Measurements from ENCODE around the gene HVCN1. TPM values are rescaled to one million over a fixed set of nuclear protein-coding genes. Genes with fewer than 3 reads are reported as not detected.

HVCN1 gene
- total RNA-seq, 1 experiment from 2014 or later = 3.4 TPM

DNA sequence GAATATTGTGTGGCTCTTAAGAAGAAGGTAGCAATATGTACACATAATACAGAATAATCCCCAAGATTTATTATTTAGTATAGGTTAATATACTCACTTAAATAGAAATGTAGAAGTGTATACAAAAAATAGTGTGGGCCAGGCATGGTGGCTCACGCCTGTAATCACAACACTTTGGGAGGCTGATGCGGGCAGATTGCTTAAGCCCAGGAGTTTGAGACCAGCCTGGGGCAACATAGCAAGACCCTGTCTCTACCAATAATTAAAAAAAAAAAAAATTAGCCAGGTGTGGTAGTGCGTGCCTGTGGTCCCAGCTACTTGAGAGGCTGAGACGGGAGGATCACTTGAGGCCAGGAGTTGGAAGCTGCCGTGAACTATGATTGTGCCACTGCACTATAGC is 15.3 kb upstream of the HVCN1 start:
- TF ChIP-seq, protein P1, sequence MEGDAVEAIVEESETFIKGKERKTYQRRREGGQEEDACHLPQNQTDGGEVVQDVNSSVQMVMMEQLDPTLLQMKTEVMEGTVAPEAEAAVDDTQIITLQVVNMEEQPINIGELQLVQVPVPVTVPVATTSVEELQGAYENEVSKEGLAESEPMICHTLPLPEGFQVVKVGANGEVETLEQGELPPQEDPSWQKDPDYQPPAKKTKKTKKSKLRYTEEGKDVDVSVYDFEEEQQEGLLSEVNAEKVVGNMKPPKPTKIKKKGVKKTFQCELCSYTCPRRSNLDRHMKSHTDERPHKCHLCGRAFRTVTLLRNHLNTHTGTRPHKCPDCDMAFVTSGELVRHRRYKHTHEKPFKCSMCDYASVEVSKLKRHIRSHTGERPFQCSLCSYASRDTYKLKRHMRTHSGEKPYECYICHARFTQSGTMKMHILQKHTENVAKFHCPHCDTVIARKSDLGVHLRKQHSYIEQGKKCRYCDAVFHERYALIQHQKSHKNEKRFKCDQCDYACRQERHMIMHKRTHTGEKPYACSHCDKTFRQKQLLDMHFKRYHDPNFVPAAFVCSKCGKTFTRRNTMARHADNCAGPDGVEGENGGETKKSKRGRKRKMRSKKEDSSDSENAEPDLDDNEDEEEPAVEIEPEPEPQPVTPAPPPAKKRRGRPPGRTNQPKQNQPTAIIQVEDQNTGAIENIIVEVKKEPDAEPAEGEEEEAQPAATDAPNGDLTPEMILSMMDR (conservative IDR thresholded peaks at IDR 0.05) = no peak
- TF ChIP-seq EZH2 (IDR thresholded peaks at IDR 0.05; ENCODE audit: low read depth) = no peak
- no peak for DNase-seq
- Histone ChIP-seq H3K4me2 (no peak overlapping the region), H3K9me2 (ENCODE audit: insufficient read depth) (no peaks in the 10 kb centered on the region), H3K36me3 (ENCODE audit: low read depth) (no peaks in the 10 kb centered on the region), H3K4me3 (no peak overlapping the region), H3K79me2 (ENCODE audit: low read depth) (no peaks in the 10 kb centered on the region), H3F3A (ENCODE audit: insufficient read depth, low read depth) (no peaks in the 10 kb centered on the region), H3K4me1 (replicated peaks; ENCODE audit: insufficient read depth) (no peaks in the 10 kb centered on the region), H2AFZ (no peak overlapping the region), H4K20me1 (ENCODE audit: insufficient read depth) (no peaks in the 10 kb centered on the region), H3K9me3 (ENCODE audit: insufficient read depth, low read depth) (no peaks in the 10 kb centered on the region), H3K27me3 (ENCODE audit: insufficient read depth, low read depth) (no peaks in the 10 kb centered on the region), H3K27ac (no peak overlapping the region)
- CTCF ChIA-PET = interaction anchor here (0.5 to 1.3 kb wide), 5 partner anchors 123 to 565 kb away, joined by 3 to 14 read pairs (median 5); no protein-coding TSS in a partner anchor
- intact Hi-C loops (cut with micrococcal nuclease; ENCODE audit: unreplicated experiment) = loop anchor here (5.0 to 10.0 kb wide), 2 partner anchors 121 to 183 kb away; no protein-coding TSS in a partner anchor
- BruUV-seq (replicated peaks) = no TSS peak
- POLR2A ChIA-PET (ENCODE audit: unreplicated experiment) = interaction anchor here (0.6 kb wide), 1 partner anchor 44 kb away, joined by 3 read pairs; no protein-coding TSS in a partner anchor

DNA sequence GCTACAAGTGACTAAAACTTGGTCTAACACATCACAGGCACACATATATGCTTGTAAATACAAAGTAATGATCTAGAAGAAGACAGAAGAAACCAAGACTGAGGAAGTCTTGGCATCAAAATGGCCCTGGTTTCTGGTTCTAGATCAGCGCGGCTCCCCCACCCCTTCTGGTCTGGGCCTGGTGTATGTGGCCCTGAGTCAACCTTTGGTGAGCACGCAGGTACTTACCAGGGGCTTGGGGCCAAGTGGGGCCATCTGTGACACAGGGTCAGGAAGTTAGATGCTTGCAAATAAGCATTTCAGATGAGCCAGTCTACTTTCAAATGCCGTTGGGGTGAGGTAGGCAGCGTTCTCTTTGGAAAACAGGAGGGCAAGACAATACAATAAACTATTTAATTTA is 13.2 kb upstream of the HVCN1 start:
- no peaks in the 10 kb centered on the region for H3K79me2 ChIP-seq (ENCODE audit: low read depth)
- DNase-seq = no peak
- H3K4me2 ChIP-seq = no peak overlapping the region
- BruUV-seq (replicated peaks) = no TSS peak
- ChIA-PET CTCF (interaction anchor here (0.6 kb wide), 1 partner anchor 765 kb away, joined by 17 read pairs; no protein-coding TSS in a partner anchor), POLR2A (ENCODE audit: unreplicated experiment) (no interaction called here)
- H3K4me3 ChIP-seq = no peak overlapping the region
- H3K9me3 ChIP-seq (ENCODE audit: insufficient read depth, low read depth) = no peaks in the 10 kb centered on the region
- intact Hi-C loops (cut with micrococcal nuclease; ENCODE audit: unreplicated experiment) = loop anchor here (5.0 to 10.0 kb wide), 2 partner anchors 123 to 185 kb away; no protein-coding TSS in a partner anchor
- H3K36me3 ChIP-seq (ENCODE audit: low read depth) = no peaks in the 10 kb centered on the region
- H2AFZ ChIP-seq = no peak overlapping the region
- H3K4me1 ChIP-seq (replicated peaks; ENCODE audit: insufficient read depth) = no peaks in the 10 kb centered on the region
- TF ChIP-seq, protein P1 (conservative IDR thresholded peaks at IDR 0.05) = no peak
- no peak for TF ChIP-seq EZH2 (IDR thresholded peaks at IDR 0.05; ENCODE audit: low read depth)
- H4K20me1 ChIP-seq (ENCODE audit: insufficient read depth) = no peaks in the 10 kb centered on the region
- H3F3A ChIP-seq (ENCODE audit: insufficient read depth, low read depth) = no peaks in the 10 kb centered on the region
- H3K27ac ChIP-seq = no peak overlapping the region
- no peaks in the 10 kb centered on the region for H3K27me3 ChIP-seq (ENCODE audit: insufficient read depth, low read depth)
- no peaks in the 10 kb centered on the region for H3K9me2 ChIP-seq (ENCODE audit: insufficient read depth)

DNA sequence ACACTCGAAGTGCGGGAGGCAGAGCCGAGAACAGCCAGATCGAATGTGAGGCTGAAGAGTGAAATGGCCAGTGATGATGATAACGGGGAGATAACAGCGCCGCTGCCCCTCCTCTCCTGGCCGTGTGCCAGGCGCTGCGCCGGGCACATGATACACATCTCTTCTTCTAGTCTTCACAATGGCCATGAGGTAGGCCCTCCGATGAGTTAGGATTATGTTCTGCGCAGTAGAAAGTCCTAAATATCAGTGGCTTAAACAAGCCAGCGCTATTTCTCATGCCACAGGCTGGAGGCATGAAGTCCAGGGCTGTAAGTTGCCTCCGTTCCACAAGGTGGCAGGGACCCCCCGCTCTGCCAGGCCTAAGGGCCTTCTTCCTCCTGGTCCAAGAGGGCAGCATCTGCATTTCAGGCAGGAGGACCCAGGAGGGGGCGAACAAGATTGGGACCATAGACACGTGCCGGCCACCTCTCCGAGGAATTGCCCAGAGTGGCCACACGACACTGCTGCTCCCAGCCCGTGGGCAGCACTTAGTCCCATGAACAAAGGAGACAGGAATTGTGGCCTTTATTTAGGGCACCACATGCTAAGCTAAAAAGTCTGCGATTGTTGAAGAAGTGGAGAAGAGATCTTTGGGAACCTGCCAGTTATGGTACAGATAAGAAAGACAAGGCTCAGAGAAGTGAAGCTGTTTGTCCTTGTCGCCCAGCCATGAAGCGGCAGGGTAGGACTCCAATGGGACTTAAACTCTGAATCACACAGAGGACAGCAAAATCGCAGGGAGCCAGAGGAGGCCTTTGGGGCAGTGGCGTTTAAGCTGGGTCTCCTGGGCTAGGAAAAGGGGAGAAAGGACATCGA is 10.9 kb upstream of the HVCN1 start:
- DNase-seq = no peak
- intact Hi-C loops (cut with micrococcal nuclease; ENCODE audit: unreplicated experiment) = loop anchor here (5.0 to 10.0 kb wide), 4 partner anchors 88 to 248 kb away; partner anchors contain the start of genes ARPC3 and TCTN1
- TF ChIP-seq, protein P1 (conservative IDR thresholded peaks at IDR 0.05) = no peak
- no peak for TF ChIP-seq EZH2 (IDR thresholded peaks at IDR 0.05; ENCODE audit: low read depth)
- no peaks in the 10 kb centered on the region for H3F3A ChIP-seq (ENCODE audit: insufficient read depth, low read depth)
- no peaks in the 10 kb centered on the region for H4K20me1 ChIP-seq (ENCODE audit: insufficient read depth)
- H3K4me1 ChIP-seq (replicated peaks; ENCODE audit: insufficient read depth) = no peaks in the 10 kb centered on the region
- no peaks in the 10 kb centered on the region for H3K27me3 ChIP-seq (ENCODE audit: insufficient read depth, low read depth)
- no peak overlapping the region for H2AFZ ChIP-seq
- ChIA-PET CTCF (no interaction called here), POLR2A (ENCODE audit: unreplicated experiment) (interaction anchor here (0.7 kb wide), 1 partner anchor 21 kb away, joined by 7 read pairs; no protein-coding TSS in a partner anchor)
- H3K4me2 ChIP-seq = no peak overlapping the region
- H3K4me3 ChIP-seq = no peak overlapping the region
- no peaks in the 10 kb centered on the region for H3K79me2 ChIP-seq (ENCODE audit: low read depth)
- no peak overlapping the region for H3K27ac ChIP-seq
- BruUV-seq (replicated peaks) = no TSS peak
- no peaks in the 10 kb centered on the region for H3K9me2 ChIP-seq (ENCODE audit: insufficient read depth)
- no peaks in the 10 kb centered on the region for H3K9me3 ChIP-seq (ENCODE audit: insufficient read depth, low read depth)
- no peaks in the 10 kb centered on the region for H3K36me3 ChIP-seq (ENCODE audit: low read depth)

All from PC-9 (cell line).